Germinal center (tissue), 1 donor: ENCODE measurements around the gene NMB.
"Not testable (repeated sequence)": the region's sequence is repeated elsewhere in the genome, so short reads cannot be mapped to it uniquely, and the experiment has no call there.

Experiments used
- DNase-seq: peaks from one replicate; pipeline ENCODE4 v3.0.0; 2012; ENCODE audit warnings: mixed read lengths, low spot score

The NMB gene

GRCh38 chr15:84658080-84658787 lies at the start of gene NMB:
TSS of gene NMB (minus strand) at chr15:84658199. CDS start at chr15:84658152, 47 bp downstream.
- DNase-seq, result peak; percentile 93

GRCh38 chr15:84703808-84704207 lies 45.8 kb upstream of the NMB start:
- DNase-seq, result no peak

- no peak for DNase-seq
Measured at GRCh38 chr15:84702961-84703482, 45.0 kb upstream of the NMB start.

GRCh38 chr15:84699538-84700191 lies 41.7 kb upstream of the NMB start:
- DNase-seq, result no peak

- no peak for DNase-seq
Measured at GRCh38 chr15:84697236-84697990, 39.4 kb upstream of the NMB start.

GRCh38 chr15:84696757-84697156 lies 38.8 kb upstream of the NMB start:
- no peak for DNase-seq

- no peak for DNase-seq
Measured at GRCh38 chr15:84690342-84690741, 32.3 kb upstream of the NMB start.

GRCh38 chr15:84689858-84690257 lies 31.9 kb upstream of the NMB start:
- no peak for DNase-seq

GRCh38 chr15:84686446-84686845 lies 28.4 kb upstream of the NMB start:
- DNase-seq, result not testable (repeated sequence)

- no peak for DNase-seq
Measured at GRCh38 chr15:84685304-84685703, 27.3 kb upstream of the NMB start.

- DNase-seq, result no peak
Measured at GRCh38 chr15:84684092-84684491, 26.1 kb upstream of the NMB start.

GRCh38 chr15:84681831-84682230 lies 23.8 kb upstream of the NMB start:
- no peak for DNase-seq

GRCh38 chr15:84671211-84671610 lies 13.2 kb upstream of the NMB start:
- DNase-seq, result no peak

- DNase-seq, result no peak
Measured at GRCh38 chr15:84669726-84670125, 11.7 kb upstream of the NMB start.

- no peak for DNase-seq
Measured at GRCh38 chr15:84668221-84668982, 10.4 kb upstream of the NMB start.

- no peak for DNase-seq
Measured at GRCh38 chr15:84666373-84666772, 8.4 kb upstream of the NMB start.

- DNase-seq, result no peak
Measured at GRCh38 chr15:84661001-84661400, 3.0 kb upstream of the NMB start.

- no peak for DNase-seq
Measured at GRCh38 chr15:84659904-84660781, 2.1 kb upstream of the NMB start.

GRCh38 chr15:84658788-84659411 lies 901 bp upstream of the NMB start:
- DNase-seq, result no peak

- no peak for DNase-seq
Measured at GRCh38 chr15:84657748-84658079, 285 bp downstream of the NMB start.

GRCh38 chr15:84656972-84657371 lies 1.0 kb downstream of the NMB start:
- DNase-seq, result no peak
